H1 (cell line): ENCODE results near the gene MCL1. TPM values are rescaled to one million over a fixed set of nuclear protein-coding genes. Genes with fewer than 3 reads are reported as not detected.

Experiments
- CTCF ChIA-PET: fragments of 300-600 bp; sonication (Branson Sonifier 250); formaldehyde crosslinking; loops from one replicate; lab custom pipeline; 2021; ENCODE audit not compliant: partially characterized antibody; lab: Charles Lee
- POLR2A ChIA-PET: fragments of 300-600 bp; sonication (Branson Sonifier 250); formaldehyde crosslinking; loops from one replicate; lab custom pipeline; 2021; ENCODE audit warnings: inconsistent platforms; ENCODE audit not compliant: partially characterized antibody; lab: Charles Lee
- DNase-seq, 2 experiments: peaks; one replicate each; pipeline versions ENCODE4 v3.0.0 to v3.0.0-alpha.2; 2010 to 2022; ENCODE audit warnings: low spot score in 2 of 2, low read depth in 1 of 2, mixed read lengths in 1 of 2
- FAIRE-seq: peaks from 2 replicates; lab custom pipeline; 2011; peaks lifted over from hg19 to GRCh38; lab: Jason Lieb, UNC
- H2AFZ ChIP-seq: 2 replicates; pipeline ENCODE4 v1.8.1; 2012; ENCODE audit warnings: low read length, inconsistent platforms
- H2AK5ac ChIP-seq: 2 replicates; pipeline ENCODE4 v1.6.1; 2013; ENCODE audit warnings: low read depth, low read length
- H2BK120ac ChIP-seq: replicated peaks from 2 replicates; pipeline ENCODE3; 2013; ENCODE audit warnings: low read depth, low read length, inconsistent platforms
- H2BK12ac ChIP-seq: 2 replicates; pipeline ENCODE4 v1.6.1; 2013; ENCODE audit warnings: low read depth, low read length
- H2BK15ac ChIP-seq: 2 replicates; pipeline ENCODE4 v1.6.1; 2013; ENCODE audit warnings: low read length
- H2BK20ac ChIP-seq: 2 replicates; pipeline ENCODE4 v1.6.1; 2013; ENCODE audit warnings: low read length
- H2BK5ac ChIP-seq: 2 replicates; pipeline ENCODE4 v1.6.1; 2013; ENCODE audit warnings: low read depth, low read length
- H3K14ac ChIP-seq: 2 replicates; pipeline ENCODE4 v1.6.1; 2013; ENCODE audit warnings: inconsistent platforms; ENCODE audit not compliant: insufficient read length
- H3K18ac ChIP-seq: 2 replicates; pipeline ENCODE4 v1.6.1; 2013; ENCODE audit warnings: low read length; ENCODE audit errors: extremely low read depth
- H3K23ac ChIP-seq: 2 replicates; pipeline ENCODE4 v1.6.1; 2013; ENCODE audit warnings: inconsistent platforms; ENCODE audit not compliant: insufficient read length
- H3K23me2 ChIP-seq: 2 replicates; pipeline ENCODE4 v1.6.1; 2013; ENCODE audit warnings: low read depth, low read length
- H3K27ac ChIP-seq: 2 replicates; pipeline ENCODE4 v1.6.1; 2011; ENCODE audit warnings: low read depth, low read length, inconsistent platforms
- H3K27me3 ChIP-seq, 4 experiments: replicated peaks in 1 of 4; 1 replicate in 1 of 4; 2 replicates in 3 of 4; pipeline versions ENCODE4 v1.6.1 to v1.8.1; 2011 to 2013; ENCODE audit warnings: low read length in 3 of 4, mild to moderate bottlenecking in 3 of 4, inconsistent platforms in 2 of 4, mixed read lengths in 2 of 4, moderate library complexity in 1 of 4; ENCODE audit not compliant: control insufficient read depth in 3 of 4, insufficient read depth in 3 of 4; ENCODE audit errors: extremely low read depth in 1 of 4
- H3K36me3 ChIP-seq, 4 experiments: 2 replicates each; pipeline versions ENCODE4 v1.6.1 to v1.8.1; 2011 to 2013; ENCODE audit warnings: mild to moderate bottlenecking in 4 of 4, low read length in 3 of 4, moderate library complexity in 2 of 4, control low read depth in 1 of 4, inconsistent platforms in 1 of 4; ENCODE audit not compliant: insufficient read depth in 4 of 4, control insufficient read depth in 2 of 4
- H3K4ac ChIP-seq: replicated peaks from 2 replicates; pipeline ENCODE3; 2013; ENCODE audit warnings: low read length, low read depth, mixed read lengths, inconsistent platforms; ENCODE audit not compliant: insufficient read length
- H3K4me1 ChIP-seq, 4 experiments: replicated peaks in 1 of 4; 1 replicate in 1 of 4; 2 replicates in 3 of 4; pipeline versions ENCODE4 v1.6.1 to v1.8.1; 2011 to 2013; ENCODE audit warnings: low read length in 3 of 4, inconsistent platforms in 2 of 4, mixed read lengths in 1 of 4; ENCODE audit not compliant: insufficient read depth in 4 of 4, control insufficient read depth in 3 of 4
- H3K4me2 ChIP-seq, 2 experiments: 2 replicates each; pipeline versions ENCODE4 v1.6.1 to v1.8.1; 2011 to 2013; ENCODE audit warnings: low read depth in 2 of 2, low read length in 2 of 2, control low read depth in 1 of 2, inconsistent platforms in 1 of 2, mild to moderate bottlenecking in 1 of 2; ENCODE audit not compliant: insufficient read depth in 1 of 2
- H3K4me3 ChIP-seq, 4 experiments: fragments of 200-600, 300-600 bp in 1 of 4; sonication (generic), shearing (Covaris generic), sonication (Bioruptor Twin) in 1 of 4; 2 replicates each; pipeline versions ENCODE4 v1.5.1 to v1.8.1; 2011 to 2016; ENCODE audit warnings: low read length in 4 of 4, low read depth in 3 of 4, control low read depth in 2 of 4, inconsistent platforms in 2 of 4, mild to moderate bottlenecking in 2 of 4, mixed read lengths in 1 of 4, moderate library complexity in 1 of 4; ENCODE audit not compliant: insufficient read depth in 2 of 4; ENCODE audit errors: extremely low read depth in 1 of 4
- H3K56ac ChIP-seq: replicated peaks from 2 replicates; pipeline ENCODE3; 2013; ENCODE audit warnings: low read depth, mild to moderate bottlenecking, mixed read lengths, low read length, inconsistent platforms; ENCODE audit not compliant: insufficient read length
- H3K79me1 ChIP-seq: 2 replicates; pipeline ENCODE4 v1.6.1; 2013; ENCODE audit warnings: low read depth, low read length, control low read depth
- H3K79me2 ChIP-seq, 2 experiments: 2 replicates each; pipeline versions ENCODE4 v1.6.1 to v1.8.1; 2012 to 2013; ENCODE audit warnings: low read length in 2 of 2, mild to moderate bottlenecking in 2 of 2, inconsistent platforms in 1 of 2; ENCODE audit not compliant: insufficient read depth in 2 of 2, control insufficient read depth in 1 of 2
- H3K9ac ChIP-seq, 4 experiments: replicated peaks in 1 of 4; 1 replicate in 1 of 4; 2 replicates in 3 of 4; pipeline versions ENCODE4 v1.6.1 to v1.8.1; 2011 to 2013; ENCODE audit warnings: low read depth in 3 of 4, low read length in 3 of 4, control low read depth in 2 of 4, mild to moderate bottlenecking in 2 of 4, moderate library complexity in 2 of 4, inconsistent platforms in 1 of 4; ENCODE audit errors: extremely low read depth in 1 of 4
- H3K9me3 ChIP-seq, 2 experiments: 2 replicates each; pipeline versions ENCODE4 v1.6.1 to v1.8.1; 2012 to 2013; ENCODE audit warnings: mild to moderate bottlenecking in 2 of 2, moderate library complexity in 2 of 2, control low read depth in 1 of 2, inconsistent platforms in 1 of 2, low read depth in 1 of 2, low read length in 1 of 2, mixed read lengths in 1 of 2; ENCODE audit not compliant: insufficient read depth in 2 of 2
- H4K20me1 ChIP-seq, 2 experiments: replicated peaks in 1 of 2; 2 replicates each; pipeline versions ENCODE3 to v1.8.1; 2011 to 2013; ENCODE audit warnings: inconsistent platforms in 2 of 2, low read length in 2 of 2, mild to moderate bottlenecking in 1 of 2; ENCODE audit not compliant: insufficient read depth in 2 of 2, control insufficient read depth in 1 of 2
- H4K5ac ChIP-seq: 2 replicates; pipeline ENCODE4 v1.6.1; 2013; ENCODE audit warnings: low read length, low read depth, mixed read lengths, inconsistent platforms; ENCODE audit not compliant: insufficient read length
- H4K8ac ChIP-seq: 2 replicates; pipeline ENCODE4 v1.8.0; 2013; ENCODE audit warnings: mild to moderate bottlenecking, moderate library complexity, low read length, inconsistent platforms; ENCODE audit not compliant: insufficient read depth; ENCODE audit errors: extremely low read depth
- H4K91ac ChIP-seq: replicated peaks from 2 replicates; pipeline ENCODE3; 2013; ENCODE audit warnings: low read length, mixed read lengths, inconsistent platforms; ENCODE audit not compliant: insufficient read length
- ATF3 ChIP-seq: IDR thresholded peaks from 2 replicates; pipeline ENCODE4 v1.6.1; 2011; ENCODE audit warnings: low read depth, mild to moderate bottlenecking, low read length; ENCODE audit not compliant: insufficient read depth
- JUN ChIP-seq: IDR thresholded peaks from 2 replicates; pipeline ENCODE4 v1.6.1; 2011; ENCODE audit warnings: low read depth, mild to moderate bottlenecking, improper control_type of control experiment, low read length
- POLR2A ChIP-seq, 2 experiments: IDR thresholded peaks; 1 replicate in 1 of 2; 2 replicates in 1 of 2; pipeline ENCODE4 v1.6.1; 2011; ENCODE audit warnings: low read depth in 2 of 2, low read length in 2 of 2, mild to moderate bottlenecking in 2 of 2; ENCODE audit errors: control extremely low read depth in 1 of 2
- POLR2AphosphoS5 ChIP-seq: IDR thresholded peaks from 2 replicates; pipeline ENCODE4 v1.6.1; 2011; ENCODE audit warnings: low read depth, low read length
- RFX5 ChIP-seq: IDR thresholded peaks from 2 replicates; pipeline ENCODE4 v1.6.1; 2011; ENCODE audit warnings: low read depth, low read length, improper control_type of control experiment, borderline replicate concordance
- SAP30 ChIP-seq: fragments of 300-600 bp; sonication (generic); IDR thresholded peaks from 2 replicates; pipeline ENCODE4 v1.7.1; 2012; ENCODE audit warnings: low read length, moderate library complexity, mild to moderate bottlenecking, inconsistent platforms; ENCODE audit not compliant: insufficient read depth, insufficient replicate concordance
- SP2 ChIP-seq: IDR thresholded peaks from 2 replicates; pipeline ENCODE4 v1.6.1; 2012; ENCODE audit warnings: mild to moderate bottlenecking, low read length, inconsistent platforms
- TBP ChIP-seq: IDR thresholded peaks from 2 replicates; pipeline ENCODE4 v1.6.1; 2011; ENCODE audit warnings: low read depth, low read length, improper control_type of control experiment
- TCF12 ChIP-seq: IDR thresholded peaks from 2 replicates; pipeline ENCODE4 v1.6.1; 2011; ENCODE audit warnings: low read depth, mild to moderate bottlenecking, low read length
- polyA plus RNA-seq, 7 experiments: library from polyadenylated mRNA; depleted of rRNA in 3 of 7; stranded (reverse) in 5 of 7; unstranded in 2 of 7; fragments of >200 nt in 5 of 7; fragments of 200-250 nt in 2 of 7; gene quantifications; 1 replicate in 5 of 7; 2 replicates in 1 of 7; 4 replicates in 1 of 7; pipeline versions ENCODE4 v1.2.1 to v1.2.3, GENCODE V29; 2011 to 2013; ENCODE audit warnings: missing spikeins in 2 of 7, mixed read lengths in 2 of 7
- total RNA-seq: library from RNA; stranded (reverse); fragmentation: NEBNext Ultra II Directional; extraction: Animal tissue kit (Norgen Biotek cat#: 25700); gene quantifications from 2 replicates; pipeline ENCODE4 v1.2.1, GENCODE V29; 2021

Gene MCL1
- total and polyA plus RNA-seq, 2 of the 8 experiments (the other 6 are each of a cell fraction or from before 2014, with no cell fraction given), result 61.1 to 218 TPM

- Histone ChIP-seq H3K9me3 (no peaks in the 10 kb centered on the region), H2BK5ac (no peak overlapping the region), H3K36me3 (peaks cover 0 to 4% (median 0%) of the 10 kb centered on the region in 4 experiments; a peak in 1 of 8 replicates), H2BK20ac (no peak overlapping the region), H2BK120ac (no peak overlapping the region), H3K9ac (no peak overlapping the region), H4K91ac (no peak overlapping the region), H3K4me2 (no peak overlapping the region), H4K20me1 (no peaks in the 10 kb centered on the region), H2BK12ac (no peak overlapping the region), H3K18ac (no peak overlapping the region), H3K23ac (no peak overlapping the region), H2AFZ (no peak overlapping the region), H2BK15ac (no peak overlapping the region), H3K4me3 (no peak overlapping the region), H4K5ac (no peak overlapping the region), H3K27me3 (no peaks in the 10 kb centered on the region), H3K14ac (no peak overlapping the region), H3K79me2 (no peaks in the 10 kb centered on the region), H3K27ac (no peak overlapping the region), H3K56ac (no peak overlapping the region), H3K23me2 (no peaks in the 10 kb centered on the region), H3K4ac (no peak overlapping the region), H4K8ac (no peak overlapping the region), H3K4me1 (peaks cover 5 to 12% (median 9%) of the 10 kb centered on the region in 4 experiments; a peak in 6 of 7 replicates), H2AK5ac (no peak overlapping the region), H3K79me1 (no peaks in the 10 kb centered on the region)
- FAIRE-seq (no peak), DNase-seq (no peak)
- POLR2A ChIA-PET, result interaction anchor here (1.1 to 43.5 kb wide), 4 partner anchors 9 to 32 kb away, joined by 4 to 1380 read pairs (median 64); partner anchors contain the start of genes ADAMTSL4 and MCL1
- TF ChIP-seq SAP30, result no peak
- no peak for TF ChIP-seq TBP
- TF ChIP-seq POLR2AphosphoS5, result no peak
- no peak for TF ChIP-seq ATF3
- no peak for TF ChIP-seq RFX5
- TF ChIP-seq JUN, result no peak
- TF ChIP-seq TCF12, result no peak
- TF ChIP-seq POLR2A (IDR thresholded peaks at IDR 0.05; ENCODE audit: control extremely low read depth in 1 of 2, low read depth in 2 of 2, low read length in 2 of 2), result no peak
- TF ChIP-seq SP2, result no peak
- CTCF ChIA-PET, result no interaction called here
These were observed 22.1 kb upstream of the MCL1 start for GRCh38 chr1:150601540-150601939.
